Lung (tissue), 12 donors: ENCODE data around the gene TCEAL3. TPM values are rescaled to one million over a fixed set of nuclear protein-coding genes. Genes with fewer than 3 reads are reported as not detected.

Source experiments
- ATAC-seq: fragments of 200-7000 bp; cut with Tn5 transposase; one replicate; pipeline ENCODE4 v1.9.1; 2020; ENCODE audit warnings: moderate number of reproducible peaks; ENCODE audit not compliant: insufficient read depth, low FRiP score
- DNase-seq, 3 donors: peaks; one replicate each; pipeline ENCODE4 v3.0.0-alpha.2; 2013 to 2017
- H3K27ac ChIP-seq, 2 donors: one replicate each; pipeline ENCODE4 v1.5.1; 2013; ENCODE audit warnings: mild to moderate bottlenecking in 2 of 2, moderate library complexity in 2 of 2, control low read depth in 1 of 2, inconsistent platforms in 1 of 2, low read depth in 1 of 2, low read length in 1 of 2
- H3K27me3 ChIP-seq, 3 donors: one replicate each; pipeline ENCODE4 v1.5.1; 2013; ENCODE audit warnings: low read length in 2 of 3; ENCODE audit not compliant: control insufficient read depth in 3 of 3, insufficient read depth in 3 of 3
- H3K36me3 ChIP-seq, 4 donors: one replicate each; pipeline ENCODE4 v1.5.1; 2013; ENCODE audit warnings: low read length in 4 of 4, mild to moderate bottlenecking in 1 of 4, moderate library complexity in 1 of 4; ENCODE audit not compliant: control insufficient read depth in 4 of 4, insufficient read depth in 4 of 4
- H3K4me1 ChIP-seq, 5 donors: one replicate each; pipeline ENCODE4 v1.5.1; 2013; ENCODE audit warnings: low read length in 5 of 5, mild to moderate bottlenecking in 2 of 5, moderate library complexity in 1 of 5; ENCODE audit not compliant: control insufficient read depth in 5 of 5, insufficient read depth in 5 of 5
- H3K4me3 ChIP-seq: one replicate; pipeline ENCODE4 v1.5.1; 2013; ENCODE audit warnings: mild to moderate bottlenecking, control low read depth, moderate library complexity
- H3K9ac ChIP-seq, 2 donors: one replicate each; pipeline ENCODE4 v1.5.1; 2013; ENCODE audit warnings: low read length in 2 of 2, control low read depth in 1 of 2; ENCODE audit not compliant: insufficient read depth in 1 of 2
- H3K9me3 ChIP-seq, 4 donors: one replicate each; pipeline ENCODE4 v1.5.1; 2013; ENCODE audit warnings: low read length in 3 of 4, mild to moderate bottlenecking in 1 of 4, moderate library complexity in 1 of 4; ENCODE audit not compliant: control insufficient read depth in 4 of 4, insufficient read depth in 3 of 4
- WGBS, 2 donors: extraction: QIAGEN DNeasy Blood & Tissue Kit; methylation state at CpG; one replicate each; pipeline ENCODE4 v1.1.7; 2013; 5-methylcytosine and 5-hydroxymethylcytosine counted together
- polyA plus RNA-seq, 2 donors: library from polyadenylated mRNA; stranded (reverse); fragments of 200-250 nt; gene quantifications; one replicate each; pipeline ENCODE4 v1.2.1, GENCODE V29; 2013
- total RNA-seq, 2 donors: library from RNA; depleted of rRNA in 1 of 2; stranded (reverse); fragments of >200 nt in 1 of 2; gene quantifications; one replicate each; pipeline ENCODE4 v1.2.1, GENCODE V29; 2014 to 2021
- TF ChIP-seq, protein P1 (sequence below): IDR thresholded peaks from 2 replicates; pipeline ENCODE4 v1.5.1; 2012; ENCODE audit warnings: mild to moderate bottlenecking; ENCODE audit errors: control extremely low read depth, extremely low read depth
- donor health status: control.
- donor health status: control.
- donor health status: Bipolar disorder and iron deficiency.
- donor health status: healthy.
- donor health status: DM: yes; HTN: yes; CAD: no.

The TCEAL3 gene
- total and polyA plus RNA-seq, 4 donors = 5.9 to 37.9 (median 28.9) TPM

DNA sequence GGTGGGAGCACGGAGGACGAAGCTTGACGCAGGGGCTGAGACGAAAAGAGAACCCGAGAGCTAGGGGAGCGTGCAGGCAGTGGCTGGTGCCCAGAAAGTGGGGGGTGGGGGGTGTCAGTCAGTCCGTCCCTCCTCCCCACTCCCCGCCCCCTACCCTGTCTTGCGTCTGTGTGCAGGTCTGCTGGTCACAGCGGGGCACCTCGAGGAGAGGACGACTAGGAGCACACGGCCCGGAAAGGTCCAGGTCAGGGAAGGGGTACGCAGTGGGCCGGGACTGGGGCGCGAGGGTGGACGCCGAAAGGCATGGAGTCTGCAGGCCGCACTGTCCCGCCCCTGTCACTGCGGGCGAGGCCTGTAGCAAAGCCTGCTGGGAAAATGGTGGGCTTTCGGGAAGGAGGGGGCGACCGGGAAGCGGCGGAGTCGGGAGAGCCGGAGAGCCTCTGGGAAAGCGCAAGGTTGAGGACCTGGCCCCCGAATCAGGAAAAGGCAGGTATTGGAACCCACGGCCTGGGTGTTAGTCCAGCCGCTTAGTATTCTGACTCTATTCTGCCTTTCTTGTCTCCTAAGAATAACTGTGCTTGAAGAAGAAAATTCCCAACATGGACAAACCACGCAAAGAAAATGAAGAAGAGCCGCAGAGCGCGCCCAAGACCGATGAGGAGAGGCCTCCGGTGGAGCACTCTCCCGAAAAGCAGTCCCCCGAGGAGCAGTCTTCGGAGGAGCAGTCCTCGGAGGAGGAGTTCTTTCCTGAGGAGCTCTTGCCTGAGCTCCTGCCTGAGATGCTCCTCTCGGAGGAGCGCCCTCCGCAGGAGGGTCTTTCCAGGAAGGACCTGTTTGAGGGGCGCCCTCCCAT is 21.8 kb downstream of the TCEAL3 start:
- Histone ChIP-seq H3K36me3 (no peaks in the 10 kb centered on the region), H3K9me3 (peaks cover 0 to 2% (median 0%) of the 10 kb centered on the region in 4 donors), H3K27me3 (peaks cover 4 to 10% (median 6%) of the 10 kb centered on the region in 3 donors), H3K9ac (peak overlapping the region; percentile 58 to 87), H3K4me3 (peak overlapping the region; percentile 58), H3K27ac (peak overlapping the region; percentile 89 to 90), H3K4me1 (peaks cover 0 to 4% (median 2%) of the 10 kb centered on the region in 5 donors)
- TF ChIP-seq, protein P1, sequence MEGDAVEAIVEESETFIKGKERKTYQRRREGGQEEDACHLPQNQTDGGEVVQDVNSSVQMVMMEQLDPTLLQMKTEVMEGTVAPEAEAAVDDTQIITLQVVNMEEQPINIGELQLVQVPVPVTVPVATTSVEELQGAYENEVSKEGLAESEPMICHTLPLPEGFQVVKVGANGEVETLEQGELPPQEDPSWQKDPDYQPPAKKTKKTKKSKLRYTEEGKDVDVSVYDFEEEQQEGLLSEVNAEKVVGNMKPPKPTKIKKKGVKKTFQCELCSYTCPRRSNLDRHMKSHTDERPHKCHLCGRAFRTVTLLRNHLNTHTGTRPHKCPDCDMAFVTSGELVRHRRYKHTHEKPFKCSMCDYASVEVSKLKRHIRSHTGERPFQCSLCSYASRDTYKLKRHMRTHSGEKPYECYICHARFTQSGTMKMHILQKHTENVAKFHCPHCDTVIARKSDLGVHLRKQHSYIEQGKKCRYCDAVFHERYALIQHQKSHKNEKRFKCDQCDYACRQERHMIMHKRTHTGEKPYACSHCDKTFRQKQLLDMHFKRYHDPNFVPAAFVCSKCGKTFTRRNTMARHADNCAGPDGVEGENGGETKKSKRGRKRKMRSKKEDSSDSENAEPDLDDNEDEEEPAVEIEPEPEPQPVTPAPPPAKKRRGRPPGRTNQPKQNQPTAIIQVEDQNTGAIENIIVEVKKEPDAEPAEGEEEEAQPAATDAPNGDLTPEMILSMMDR = no peak
- WGBS, 2 donors = 0 to 20% methylated on average over 28 to 49 of the region's 49 CpGs
- peak; percentile 82 to 88 (median 84) for DNase-seq
- ATAC-seq = peak; percentile 77

DNA sequence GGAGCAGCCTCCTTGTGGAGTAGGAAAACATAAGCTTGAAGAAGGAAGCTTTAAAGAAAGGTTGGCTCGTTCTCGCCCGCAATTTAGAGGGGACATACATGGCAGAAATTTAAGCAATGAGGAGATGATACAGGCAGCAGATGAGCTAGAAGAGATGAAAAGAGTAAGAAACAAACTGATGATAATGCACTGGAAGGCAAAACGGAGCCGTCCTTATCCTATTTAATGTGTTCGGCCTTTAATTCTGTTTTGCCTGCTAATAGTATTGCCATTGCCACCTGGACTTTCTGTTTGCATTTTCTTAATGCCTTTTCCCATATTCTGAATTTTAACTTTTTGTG is 22.4 kb downstream of the TCEAL3 start:
- DNase-seq = no peak
- H3K4me1 ChIP-seq = peaks cover 0 to 4% (median 2%) of the 10 kb centered on the region in 5 donors
- H3K9ac ChIP-seq = peak overlapping the region in 1 of 2 donors; percentile 87
- H3K9me3 ChIP-seq = peaks cover 0 to 2% (median 0%) of the 10 kb centered on the region in 4 donors
- H3K27me3 ChIP-seq = peaks cover 4 to 10% (median 6%) of the 10 kb centered on the region in 3 donors
- TF ChIP-seq, protein P1 = no peak
- H3K36me3 ChIP-seq = no peaks in the 10 kb centered on the region
- peak overlapping the region; percentile 89 to 90 for H3K27ac ChIP-seq
- no peak for ATAC-seq
- H3K4me3 ChIP-seq = peak overlapping the region; percentile 58
- 17 to 47% methylated on average over 6 of the region's 6 CpGs for WGBS, 2 donors

DNA sequence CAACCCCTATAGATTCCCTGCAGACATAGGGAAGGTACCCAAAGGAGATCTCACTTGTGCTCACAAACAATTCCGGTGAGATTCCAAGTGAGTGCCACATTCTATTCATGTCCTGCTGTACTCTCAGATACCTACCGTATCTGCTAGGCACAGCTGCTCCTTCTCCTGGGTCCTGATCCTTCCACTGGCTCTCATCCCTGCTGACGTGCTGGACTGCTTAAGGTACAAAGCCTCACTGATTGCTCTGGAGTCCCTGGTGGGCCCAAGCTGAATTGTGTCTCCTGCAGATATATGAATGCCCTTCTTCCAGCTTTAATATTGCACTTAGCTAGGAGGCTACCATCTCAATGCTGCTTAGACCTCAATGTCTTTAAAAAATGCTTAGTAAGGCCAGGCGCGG is 23.4 kb downstream of the TCEAL3 start:
- no peak overlapping the region for H3K4me3 ChIP-seq
- DNase-seq = no peak
- H3K27me3 ChIP-seq = peaks cover 4 to 16% (median 6%) of the 10 kb centered on the region in 3 donors
- H3K36me3 ChIP-seq = no peaks in the 10 kb centered on the region
- TF ChIP-seq, protein P1 = no peak
- no peak for ATAC-seq
- peaks cover 0 to 4% (median 0%) of the 10 kb centered on the region in 5 donors for H3K4me1 ChIP-seq
- H3K9ac ChIP-seq = no peak overlapping the region
- WGBS, 2 donors = 79 to 97% methylated on average over 5 of the region's 5 CpGs
- no peak overlapping the region for H3K27ac ChIP-seq
- H3K9me3 ChIP-seq = peaks cover 0 to 2% (median 0%) of the 10 kb centered on the region in 4 donors
